ENCODE data around the gene PCYT2. TPM values are rescaled to one million over a fixed set of nuclear protein-coding genes. Genes with fewer than 3 reads are reported as not detected.

The PCYT2 gene
- total RNA-seq, 1 experiment from 2014 or later: 93.8 TPM

GRCh38 chr17:81944858-81945257 is 33.7 kb upstream of the PCYT2 start:
- DNase-seq (ENCODE audit: low spot score): no peak

- no peak for DNase-seq (ENCODE audit: low spot score)
Measured at GRCh38 chr17:81942167-81942553, 31.0 kb upstream of the PCYT2 start.

GRCh38 chr17:81941484-81942166 is 30.4 kb upstream of the PCYT2 start:
- no peak for DNase-seq (ENCODE audit: low spot score)

GRCh38 chr17:81940538-81941483 is 29.6 kb upstream of the PCYT2 start:
- DNase-seq (ENCODE audit: low spot score): no peak

- DNase-seq (ENCODE audit: low spot score): no peak
Measured at GRCh38 chr17:81939881-81940385, 28.7 kb upstream of the PCYT2 start.

- no peak for DNase-seq (ENCODE audit: low spot score)
Measured at GRCh38 chr17:81939218-81939617, 28.0 kb upstream of the PCYT2 start.

GRCh38 chr17:81935709-81936084 is 24.5 kb upstream of the PCYT2 start:
- no peak for DNase-seq (ENCODE audit: low spot score)

- no peak for DNase-seq (ENCODE audit: low spot score)
Measured at GRCh38 chr17:81934850-81935708, 23.9 kb upstream of the PCYT2 start.

- no peak for DNase-seq (ENCODE audit: low spot score)
Measured at GRCh38 chr17:81934098-81934757, 23.0 kb upstream of the PCYT2 start.

GRCh38 chr17:81933178-81933699 is 22.0 kb upstream of the PCYT2 start:
- no peak for DNase-seq (ENCODE audit: low spot score)

- DNase-seq (ENCODE audit: low spot score): no peak
Measured at GRCh38 chr17:81932333-81932983, 21.3 kb upstream of the PCYT2 start.

- no peak for DNase-seq (ENCODE audit: low spot score)
Measured at GRCh38 chr17:81931557-81932332, 20.5 kb upstream of the PCYT2 start.

- DNase-seq (ENCODE audit: low spot score): no peak
Measured at GRCh38 chr17:81931189-81931556, 20.0 kb upstream of the PCYT2 start.

GRCh38 chr17:81930142-81931125 is 19.2 kb upstream of the PCYT2 start:
- no peak for DNase-seq (ENCODE audit: low spot score)

GRCh38 chr17:81929253-81930141 is 18.3 kb upstream of the PCYT2 start:
- no peak for DNase-seq (ENCODE audit: low spot score)

- no peak for DNase-seq (ENCODE audit: low spot score)
Measured at GRCh38 chr17:81928544-81929252, 17.5 kb upstream of the PCYT2 start.
